HG03066 (cell line): ENCODE data around the gene PROC.
"Not testable (repeated sequence)": the region's sequence is repeated elsewhere in the genome, so short reads cannot be mapped to it uniquely, and the experiment has no call there.

Experiments used
- ATAC-seq: cut with Tn5 transposase; IDR thresholded peaks from one replicate; pipeline ENCODE4 v1.9.1; 2021; ENCODE audit warnings: low read depth; ENCODE audit not compliant: unreplicated experiment

Gene PROC

GRCh38 chr2:127392828-127393578 lies 25.2 kb upstream of the PROC start:
- no peak for ATAC-seq

GRCh38 chr2:127394492-127394891 lies 23.7 kb upstream of the PROC start:
- ATAC-seq = no peak

- peak; percentile 8 for ATAC-seq
Measured at GRCh38 chr2:127397568-127398238, 20.5 kb upstream of the PROC start.

- ATAC-seq = peak; percentile 92
Measured at GRCh38 chr2:127398239-127398590, 20.0 kb upstream of the PROC start.

- no peak for ATAC-seq
Measured at GRCh38 chr2:127400533-127400896, 17.7 kb upstream of the PROC start.

GRCh38 chr2:127400897-127401756 lies 17.1 kb upstream of the PROC start:
- ATAC-seq = no peak

- ATAC-seq = no peak
Measured at GRCh38 chr2:127401757-127402695, 16.2 kb upstream of the PROC start.

- ATAC-seq = no peak
Measured at GRCh38 chr2:127403460-127403859, 14.8 kb upstream of the PROC start.

- ATAC-seq = no peak
Measured at GRCh38 chr2:127404466-127405254, 13.6 kb upstream of the PROC start.

- ATAC-seq = no peak
Measured at GRCh38 chr2:127405255-127405610, 13.0 kb upstream of the PROC start.

- ATAC-seq = no peak
Measured at GRCh38 chr2:127406454-127406853, 11.8 kb upstream of the PROC start.

GRCh38 chr2:127407091-127407490 lies 11.1 kb upstream of the PROC start:
- no peak for ATAC-seq

GRCh38 chr2:127407661-127408003 lies 10.6 kb upstream of the PROC start:
- peak; percentile 21 for ATAC-seq

- peak; percentile 60 for ATAC-seq
Measured at GRCh38 chr2:127408004-127408806, 10.0 kb upstream of the PROC start.

- no peak for ATAC-seq
Measured at GRCh38 chr2:127408807-127409099, 9.5 kb upstream of the PROC start.

GRCh38 chr2:127409716-127410115 lies 8.5 kb upstream of the PROC start:
- not testable (repeated sequence) for ATAC-seq

GRCh38 chr2:127410871-127411652 lies 7.2 kb upstream of the PROC start:
- no peak for ATAC-seq

GRCh38 chr2:127411653-127412369 lies 6.4 kb upstream of the PROC start:
- ATAC-seq = no peak
